ENCODE data around the gene NFRKB. TPM values are rescaled to one million over a fixed set of nuclear protein-coding genes. Genes with fewer than 3 reads are reported as not detected.

The NFRKB gene
- total and polyA plus RNA-seq, 9 donors: 15.3 to 33.9 (median 27.4) TPM

- H3K4me1 ChIP-seq (ENCODE audit: insufficient read depth): peaks cover 1% of the 10 kb centered on the region
Measured at GRCh38 chr11:129938764-129939163, 43.4 kb upstream of the NFRKB start.

DNA sequence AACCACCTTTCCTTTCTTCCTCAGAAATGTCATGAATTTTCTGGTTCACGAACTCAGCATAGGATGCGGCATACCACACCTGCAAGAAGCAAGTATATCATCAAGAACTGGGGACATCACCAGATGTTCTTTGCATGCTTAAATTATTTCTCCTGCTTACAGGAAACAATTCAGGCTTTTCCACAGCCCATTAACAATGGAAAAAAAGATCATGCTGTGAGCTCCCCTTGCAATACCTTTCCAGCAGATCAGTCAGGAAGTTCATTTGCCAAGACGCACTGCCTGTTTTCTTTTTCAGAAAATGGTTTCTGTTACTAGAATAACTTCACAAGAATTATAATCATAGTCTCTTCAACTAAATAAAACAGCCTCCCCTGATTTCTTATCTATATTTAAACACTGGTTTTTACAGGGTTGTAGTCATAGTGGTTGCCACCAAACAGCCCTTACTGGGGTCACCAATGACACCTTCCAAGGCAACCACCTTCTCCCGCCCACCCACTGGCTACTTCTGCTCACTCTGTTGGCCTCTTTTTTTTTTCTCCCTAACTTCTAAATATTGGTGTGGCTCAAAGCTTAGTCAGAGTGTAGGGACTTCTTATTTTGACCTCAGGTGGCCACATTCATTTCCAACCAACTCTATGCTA, 42.3 kb upstream of the NFRKB start:
- Histone ChIP-seq H3K36me3 (no peaks in the 10 kb centered on the region), H3K27ac (no peak overlapping the region), H3K4me1 (ENCODE audit: insufficient read depth) (peaks cover 1% of the 10 kb centered on the region), H3K27me3 (no peaks in the 10 kb centered on the region), H3K9me3 (no peaks in the 10 kb centered on the region), H3K4me3 (no peak overlapping the region)
- TF ChIP-seq POLR2A (IDR thresholded peaks at IDR 0.05) (no peak), EP300 (IDR thresholded peaks at IDR 0.05) (no peak)
- TF ChIP-seq, protein P1, sequence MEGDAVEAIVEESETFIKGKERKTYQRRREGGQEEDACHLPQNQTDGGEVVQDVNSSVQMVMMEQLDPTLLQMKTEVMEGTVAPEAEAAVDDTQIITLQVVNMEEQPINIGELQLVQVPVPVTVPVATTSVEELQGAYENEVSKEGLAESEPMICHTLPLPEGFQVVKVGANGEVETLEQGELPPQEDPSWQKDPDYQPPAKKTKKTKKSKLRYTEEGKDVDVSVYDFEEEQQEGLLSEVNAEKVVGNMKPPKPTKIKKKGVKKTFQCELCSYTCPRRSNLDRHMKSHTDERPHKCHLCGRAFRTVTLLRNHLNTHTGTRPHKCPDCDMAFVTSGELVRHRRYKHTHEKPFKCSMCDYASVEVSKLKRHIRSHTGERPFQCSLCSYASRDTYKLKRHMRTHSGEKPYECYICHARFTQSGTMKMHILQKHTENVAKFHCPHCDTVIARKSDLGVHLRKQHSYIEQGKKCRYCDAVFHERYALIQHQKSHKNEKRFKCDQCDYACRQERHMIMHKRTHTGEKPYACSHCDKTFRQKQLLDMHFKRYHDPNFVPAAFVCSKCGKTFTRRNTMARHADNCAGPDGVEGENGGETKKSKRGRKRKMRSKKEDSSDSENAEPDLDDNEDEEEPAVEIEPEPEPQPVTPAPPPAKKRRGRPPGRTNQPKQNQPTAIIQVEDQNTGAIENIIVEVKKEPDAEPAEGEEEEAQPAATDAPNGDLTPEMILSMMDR (IDR thresholded peaks at IDR 0.05): no peak
- 91 to 94% (median 93%) methylated on average over 4 of the region's 4 CpGs for WGBS, 3 donors
- no peak for DNase-seq
- intact Hi-C loops (cut with DNase I): no loop called here

More at GRCh38 chr11:129938764-129939163, 43.4 kb upstream of the NFRKB start:
- no peaks in the 10 kb centered on the region for H3K27me3 ChIP-seq
- H3K9me3 ChIP-seq: no peaks in the 10 kb centered on the region
- H3K4me3 ChIP-seq: no peak overlapping the region
- H3K36me3 ChIP-seq: no peaks in the 10 kb centered on the region
- TF ChIP-seq EP300 (IDR thresholded peaks at IDR 0.05): no peak
- no peak for TF ChIP-seq POLR2A (IDR thresholded peaks at IDR 0.05)
- TF ChIP-seq, protein P1 (IDR thresholded peaks at IDR 0.05): no peak
- DNase-seq: no peak
- WGBS, 3 donors: 84 to 97% (median 95%) methylated on average over 5 of the region's 5 CpGs
- intact Hi-C loops (cut with DNase I): no loop called here
- no peak overlapping the region for H3K27ac ChIP-seq

DNA sequence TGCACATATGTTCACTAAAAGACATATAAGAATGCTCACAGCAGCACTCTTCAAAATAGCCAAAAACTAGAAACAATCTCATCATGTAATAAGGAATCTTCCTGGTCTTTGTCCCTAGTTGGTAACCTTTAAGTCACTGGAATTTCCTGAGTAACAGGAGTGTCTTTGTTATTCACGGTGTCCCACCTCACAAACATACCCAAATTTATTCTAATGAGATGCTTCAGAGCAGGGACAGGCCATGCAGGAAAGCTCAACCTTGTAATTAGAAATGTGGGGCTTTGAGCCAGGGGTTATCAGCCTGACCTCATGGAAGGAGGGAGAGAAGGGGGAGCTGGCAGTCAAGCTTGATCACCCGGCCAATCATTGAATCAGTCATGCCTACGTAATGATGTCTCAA, 40.3 kb upstream of the NFRKB start:
- Histone ChIP-seq H3K4me3 (no peak overlapping the region), H3K27ac (no peak overlapping the region), H3K36me3 (no peaks in the 10 kb centered on the region), H3K4me1 (ENCODE audit: insufficient read depth) (peaks cover 1% of the 10 kb centered on the region), H3K9me3 (no peaks in the 10 kb centered on the region), H3K27me3 (no peaks in the 10 kb centered on the region)
- TF ChIP-seq POLR2A (IDR thresholded peaks at IDR 0.05) (no peak), EP300 (IDR thresholded peaks at IDR 0.05) (no peak)
- TF ChIP-seq, protein P1 (IDR thresholded peaks at IDR 0.05): no peak
- intact Hi-C loops (cut with DNase I): no loop called here
- 79 to 93% (median 89%) methylated on average over 3 of the region's 3 CpGs for WGBS, 3 donors
- DNase-seq: no peak

DNA sequence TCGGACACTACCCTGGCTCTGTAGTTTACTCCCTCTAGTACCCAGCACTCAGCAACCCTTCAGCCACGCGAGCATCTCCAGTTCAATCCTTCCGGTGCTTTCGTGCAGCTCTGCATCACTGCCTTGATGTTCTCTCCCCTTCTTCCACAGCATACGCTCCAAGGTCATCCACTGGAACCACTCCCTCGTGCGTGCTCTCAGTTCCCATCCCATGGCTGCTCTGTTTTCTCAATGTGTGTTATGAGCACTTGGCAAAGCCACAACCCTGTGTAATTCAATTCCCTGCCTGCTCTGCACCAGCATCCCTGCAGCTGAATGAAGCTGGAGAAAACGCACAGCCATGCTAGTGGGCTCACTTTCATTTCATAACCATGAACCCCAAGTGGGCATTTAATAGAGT, 38.5 kb upstream of the NFRKB start:
- no peak overlapping the region for H3K27ac ChIP-seq

More for the DNA sequence above, 38.5 kb upstream of the NFRKB start:
- H3K9me3 ChIP-seq: no peaks in the 10 kb centered on the region
- TF ChIP-seq POLR2A (IDR thresholded peaks at IDR 0.05) (no peak), EP300 (IDR thresholded peaks at IDR 0.05) (no peak)
- TF ChIP-seq, protein P1 (IDR thresholded peaks at IDR 0.05): no peak
- H3K4me1 ChIP-seq (ENCODE audit: insufficient read depth): peaks cover 1% of the 10 kb centered on the region
- H3K4me3 ChIP-seq: no peak overlapping the region
- DNase-seq: peak in 4 of 5 donors; percentile 21 to 63 (median 30)
- WGBS, 3 donors: 19 to 44% (median 26%) methylated on average over 9 of the region's 9 CpGs
- H3K27me3 ChIP-seq: no peaks in the 10 kb centered on the region
- intact Hi-C loops (cut with DNase I): no loop called here
- H3K36me3 ChIP-seq: no peaks in the 10 kb centered on the region
